Gastroesophageal sphincter (tissue), 4 donors: ENCODE results near the gene PLPPR3. TPM values are rescaled to one million over a fixed set of nuclear protein-coding genes. Genes with fewer than 3 reads are reported as not detected.

Experiments used
- ATAC-seq: fragments of 150-250 bp; one replicate; pipeline ENCODE4 v1.9.1; 2016; ENCODE audit warnings: mild to moderate bottlenecking, moderate library complexity
- H3K27ac ChIP-seq, 4 donors: fragments of 200-600 bp; sonication (generic) in 3 of 4; 1 replicate in 3 of 4; 2 replicates in 1 of 4; pipeline ENCODE4 v1.5.1; 2016 to 2019
- H3K27me3 ChIP-seq: fragments of 200-600 bp; sonication (generic); one replicate; pipeline ENCODE4 v1.5.1; 2019
- H3K36me3 ChIP-seq, 2 donors: fragments of 200-600 bp; sonication (generic); one replicate each; pipeline ENCODE4 v1.5.1; 2019; ENCODE audit warnings: control low read depth in 1 of 2
- H3K4me1 ChIP-seq, 3 donors: fragments of 200-600 bp; sonication (generic); 1 replicate in 2 of 3; 2 replicates in 1 of 3; pipeline ENCODE4 v1.5.1; 2016 to 2019; ENCODE audit warnings: control low read depth in 2 of 3
- H3K4me3 ChIP-seq, 2 donors: fragments of 200-600 bp; sonication (generic); one replicate each; pipeline ENCODE4 v1.5.1; 2019; ENCODE audit warnings: mild to moderate bottlenecking in 1 of 2, moderate library complexity in 1 of 2
- H3K9me3 ChIP-seq, 3 donors: fragments of 200-600 bp; sonication (generic); one replicate each; pipeline ENCODE4 v1.5.1; 2017 to 2019; ENCODE audit warnings: control low read depth in 2 of 3
- EP300 ChIP-seq: sonication (generic); formaldehyde crosslinking; IDR thresholded peaks from one replicate; pipeline ENCODE4 v1.6.1; 2017; ENCODE audit warnings: antibody characterized with exemption, mild to moderate bottlenecking
- POLR2A ChIP-seq, 2 donors: fragments of 450-650 bp; IDR thresholded peaks; one replicate each; pipeline ENCODE4 v1.6.1; 2017; ENCODE audit warnings: antibody characterized with exemption in 2 of 2, mild to moderate bottlenecking in 2 of 2, moderate library complexity in 1 of 2
- POLR2AphosphoS5 ChIP-seq: sonication (generic); formaldehyde crosslinking; IDR thresholded peaks from one replicate; pipeline ENCODE4 v1.6.1; 2017; ENCODE audit warnings: antibody characterized with exemption
- WGBS, 2 donors: methylation state at CpG; one replicate each; pipeline ENCODE4 v1.1.5; 2018; ENCODE audit warnings: low coverage in 1 of 2; 5-methylcytosine and 5-hydroxymethylcytosine counted together
- total RNA-seq, 4 donors: library from RNA; depleted of rRNA; stranded (reverse); fragments of >200 nt; gene quantifications; one replicate each; pipeline ENCODE4 v1.1.0, GENCODE V29; 2016
- TF ChIP-seq, protein P1 (sequence below), 4 experiments: fragments of 200-600 bp in 2 of 4; fragments of 450-650 bp in 2 of 4; sonication (generic) in 1 of 4; IDR thresholded peaks; one replicate each; pipeline ENCODE4 v1.5.1; 2017 to 2019; ENCODE audit warnings: antibody characterized with exemption in 4 of 4, mild to moderate bottlenecking in 2 of 4, moderate library complexity in 2 of 4

PLPPR3 gene
- total RNA-seq, 4 donors from 2014 or later, result not detected

DNA sequence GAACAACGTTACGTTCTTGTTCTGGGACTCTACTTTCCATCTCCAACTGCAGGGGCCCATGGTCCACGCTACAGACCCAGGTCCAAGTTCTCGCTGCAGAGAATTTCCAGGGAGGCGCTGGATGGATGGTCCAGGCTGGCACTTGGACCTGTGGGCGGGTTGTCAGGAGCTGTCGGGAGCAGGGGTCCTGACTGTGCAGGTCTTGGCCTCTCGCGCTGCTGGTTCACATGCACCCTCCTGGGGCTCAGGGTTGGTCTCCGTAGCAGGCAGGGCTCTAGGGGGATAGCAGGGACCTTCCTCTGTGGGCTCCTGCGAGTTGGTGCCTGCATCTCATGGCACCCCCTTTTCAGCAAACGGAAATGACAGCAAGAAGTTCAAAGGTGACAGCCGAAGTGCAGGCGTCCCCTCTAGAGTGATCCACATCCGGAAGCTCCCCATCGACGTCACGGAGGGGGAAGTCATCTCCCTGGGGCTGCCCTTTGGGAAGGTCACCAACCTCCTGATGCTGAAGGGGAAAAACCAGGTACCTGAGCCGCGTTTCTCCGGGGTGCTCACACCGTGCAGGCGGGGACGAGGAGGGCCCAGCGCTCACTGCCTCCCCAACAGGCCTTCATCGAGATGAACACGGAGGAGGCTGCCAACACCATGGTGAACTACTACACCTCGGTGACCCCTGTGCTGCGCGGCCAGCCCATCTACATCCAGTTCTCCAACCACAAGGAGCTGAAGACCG is 17.9 kb downstream of the PLPPR3 start:
- no peak for TF ChIP-seq POLR2A (IDR thresholded peaks at IDR 0.05)
- TF ChIP-seq, protein P1, sequence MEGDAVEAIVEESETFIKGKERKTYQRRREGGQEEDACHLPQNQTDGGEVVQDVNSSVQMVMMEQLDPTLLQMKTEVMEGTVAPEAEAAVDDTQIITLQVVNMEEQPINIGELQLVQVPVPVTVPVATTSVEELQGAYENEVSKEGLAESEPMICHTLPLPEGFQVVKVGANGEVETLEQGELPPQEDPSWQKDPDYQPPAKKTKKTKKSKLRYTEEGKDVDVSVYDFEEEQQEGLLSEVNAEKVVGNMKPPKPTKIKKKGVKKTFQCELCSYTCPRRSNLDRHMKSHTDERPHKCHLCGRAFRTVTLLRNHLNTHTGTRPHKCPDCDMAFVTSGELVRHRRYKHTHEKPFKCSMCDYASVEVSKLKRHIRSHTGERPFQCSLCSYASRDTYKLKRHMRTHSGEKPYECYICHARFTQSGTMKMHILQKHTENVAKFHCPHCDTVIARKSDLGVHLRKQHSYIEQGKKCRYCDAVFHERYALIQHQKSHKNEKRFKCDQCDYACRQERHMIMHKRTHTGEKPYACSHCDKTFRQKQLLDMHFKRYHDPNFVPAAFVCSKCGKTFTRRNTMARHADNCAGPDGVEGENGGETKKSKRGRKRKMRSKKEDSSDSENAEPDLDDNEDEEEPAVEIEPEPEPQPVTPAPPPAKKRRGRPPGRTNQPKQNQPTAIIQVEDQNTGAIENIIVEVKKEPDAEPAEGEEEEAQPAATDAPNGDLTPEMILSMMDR (IDR thresholded peaks at IDR 0.05), result no peak
- no peak for TF ChIP-seq EP300
- no peak for TF ChIP-seq POLR2AphosphoS5
- H3K27ac ChIP-seq, result peak overlapping the region in 2 of 4 donors; percentile 71 to 99
- WGBS, 2 donors, result 71% methylated on average over 10 of the region's 31 CpGs; no CpG with 5 or more reads in 1 of the 2 donors
- no peak for ATAC-seq
- H3K36me3 ChIP-seq, result peaks cover 0 to 72% of the 10 kb centered on the region in 2 donors
- H3K4me1 ChIP-seq, result peaks cover 5 to 81% (median 48%) of the 10 kb centered on the region in 3 donors
- H3K4me3 ChIP-seq, result no peak overlapping the region
- no peaks in the 10 kb centered on the region for H3K27me3 ChIP-seq
- H3K9me3 ChIP-seq, result no peaks in the 10 kb centered on the region

DNA sequence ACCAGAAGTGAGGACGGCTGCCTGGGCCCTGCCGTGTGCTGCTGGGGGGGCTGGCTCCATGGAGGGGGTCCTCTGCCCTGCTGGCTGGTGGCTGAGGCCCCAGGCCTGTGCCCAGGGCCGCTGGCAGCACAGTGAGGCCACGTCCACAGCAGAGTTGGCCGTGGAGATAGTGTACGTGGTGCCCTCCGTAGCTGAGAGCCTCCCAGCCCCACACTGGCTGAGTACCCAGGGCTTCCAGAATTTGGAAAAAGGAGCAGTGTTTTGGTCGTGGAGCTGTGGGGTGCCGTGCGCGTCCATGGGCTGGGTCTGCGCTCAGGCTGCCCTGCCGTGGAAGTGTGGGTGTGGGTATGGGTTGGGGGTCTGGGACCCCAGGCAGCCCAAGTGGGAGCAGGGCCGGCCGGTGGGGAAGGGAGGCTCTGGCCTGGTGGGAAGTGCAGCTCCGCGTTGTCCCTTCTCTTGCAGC is 18.6 kb downstream of the PLPPR3 start:
- Histone ChIP-seq H3K9me3 (no peaks in the 10 kb centered on the region), H3K27ac (peak overlapping the region in 3 of 4 donors; percentile 63 to 99 (median 71)), H3K4me3 (peak overlapping the region in 1 of 2 donors; percentile 98), H3K4me1 (peaks cover 5 to 88% (median 54%) of the 10 kb centered on the region in 3 donors), H3K36me3 (peaks cover 0 to 64% of the 10 kb centered on the region in 2 donors), H3K27me3 (no peaks in the 10 kb centered on the region)
- ATAC-seq, result no peak
- WGBS, 2 donors, result 20% methylated on average over 4 of the region's 17 CpGs; no CpG with 5 or more reads in 1 of the 2 donors
- TF ChIP-seq EP300, result no peak
- TF ChIP-seq POLR2A (IDR thresholded peaks at IDR 0.05), result no peak
- TF ChIP-seq POLR2AphosphoS5, result no peak
- TF ChIP-seq, protein P1 (IDR thresholded peaks at IDR 0.05), result no peak

DNA sequence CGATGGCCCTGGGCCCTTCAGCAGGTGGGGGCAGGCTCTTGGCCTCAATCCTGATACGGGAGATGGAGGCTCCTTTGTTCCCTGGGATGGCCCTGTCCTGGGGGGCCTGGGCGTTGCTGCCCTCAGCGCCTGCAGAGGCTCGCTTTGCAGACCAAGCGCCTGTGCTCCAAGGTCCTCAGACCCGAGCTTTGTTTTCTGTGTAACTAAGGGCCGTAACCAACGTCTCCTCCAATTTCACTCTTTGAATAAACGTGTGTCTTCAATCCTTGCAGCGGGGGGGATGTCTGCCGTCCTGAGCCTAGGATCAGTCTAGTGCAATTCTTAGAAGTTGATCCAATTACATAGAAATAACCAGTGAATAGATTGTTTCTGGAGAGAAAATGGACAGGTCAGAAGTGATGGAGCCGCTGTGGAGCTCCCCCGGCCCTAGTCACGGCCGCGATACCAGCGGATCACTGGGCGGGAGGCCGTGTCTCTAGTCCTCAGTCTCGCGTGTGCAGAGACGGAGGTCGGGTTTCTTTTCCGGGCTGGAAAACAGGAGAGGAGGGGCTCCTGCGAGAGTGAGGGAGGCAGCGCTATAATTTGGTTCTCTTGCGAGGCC is 19.2 kb downstream of the PLPPR3 start:
- no peak for ATAC-seq
- H3K9me3 ChIP-seq, result no peaks in the 10 kb centered on the region
- TF ChIP-seq, protein P1 (IDR thresholded peaks at IDR 0.05), result no peak
- TF ChIP-seq POLR2AphosphoS5 (no peak), POLR2A (IDR thresholded peaks at IDR 0.05) (no peak), EP300 (no peak)
- peak overlapping the region in 3 of 4 donors; percentile 63 to 99 (median 71) for H3K27ac ChIP-seq
- peaks cover 5 to 89% (median 54%) of the 10 kb centered on the region in 3 donors for H3K4me1 ChIP-seq
- 7 to 23% methylated on average over 9 to 21 of the region's 28 CpGs for WGBS, 2 donors
- H3K27me3 ChIP-seq, result no peaks in the 10 kb centered on the region
- H3K36me3 ChIP-seq, result peaks cover 0 to 59% of the 10 kb centered on the region in 2 donors
- peak overlapping the region in 1 of 2 donors; percentile 98 for H3K4me3 ChIP-seq

DNA sequence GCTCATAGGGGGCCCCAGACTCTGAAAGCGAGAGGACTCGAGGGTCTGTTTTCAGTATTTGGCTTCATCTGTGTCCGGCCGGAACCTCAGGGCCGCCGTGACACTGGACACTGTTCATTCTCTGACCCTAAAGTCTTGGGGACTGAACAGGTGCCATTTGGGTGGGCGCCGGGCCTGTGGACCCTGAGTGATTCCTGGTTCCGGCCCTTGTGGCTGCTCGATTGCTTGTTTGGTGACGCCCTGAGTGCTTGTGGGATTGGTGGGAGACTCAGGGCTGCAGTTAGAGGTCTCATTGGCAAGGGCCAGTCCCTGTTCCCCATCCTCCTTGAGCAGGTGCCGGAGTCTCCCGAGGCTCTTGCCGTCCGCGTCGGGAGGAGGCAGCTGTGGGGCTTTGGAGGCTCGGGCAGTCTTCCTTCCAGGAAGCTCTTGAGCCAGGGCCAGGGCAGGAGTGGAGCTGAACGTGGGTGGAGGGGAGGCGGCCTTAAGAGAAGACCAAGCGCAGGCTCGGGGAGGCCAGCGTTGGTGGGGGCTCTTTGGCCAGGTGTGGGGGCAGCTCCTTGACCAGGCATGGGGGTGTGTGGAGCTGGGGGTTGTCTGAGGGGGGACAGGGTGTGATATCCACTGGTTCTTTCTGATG is 19.8 kb downstream of the PLPPR3 start:
- Histone ChIP-seq H3K4me1 (peaks cover 5 to 86% (median 54%) of the 10 kb centered on the region in 3 donors), H3K4me3 (peak overlapping the region in 1 of 2 donors; percentile 98), H3K27me3 (no peaks in the 10 kb centered on the region), H3K36me3 (peaks cover 0 to 53% of the 10 kb centered on the region in 2 donors), H3K9me3 (no peaks in the 10 kb centered on the region), H3K27ac (peak overlapping the region in 3 of 4 donors; percentile 63 to 99 (median 71))
- no peak for TF ChIP-seq POLR2A (IDR thresholded peaks at IDR 0.05)
- peak; percentile 82 for TF ChIP-seq POLR2AphosphoS5
- WGBS, 2 donors, result 31% methylated on average over 8 of the region's 23 CpGs; no CpG with 5 or more reads in 1 of the 2 donors
- ATAC-seq, result no peak
